K562 (cell line): ENCODE data around the gene ANXA9. TPM values are rescaled to one million over a fixed set of nuclear protein-coding genes. Genes with fewer than 3 reads are reported as not detected.

Source experiments
- CBX1 ChIP-seq: sonication (generic); IDR thresholded peaks from 2 replicates; pipeline ENCODE4 v1.6.1; 2016; ENCODE audit warnings: antibody characterized with exemption, low read depth, mild to moderate bottlenecking
- CEBPB ChIP-seq: fragments of 450-650 bp; IDR thresholded peaks from 2 replicates; pipeline ENCODE4 v1.6.1; 2016; ENCODE audit warnings: missing genetic modification characterization, missing compliant biosample characterization
- FOSL1 ChIP-seq: fragments of 200-800 bp; sonication (Bioruptor generic); conservative IDR thresholded peaks from 2 replicates; pipeline ENCODE4 v1.6.1; 2016; ENCODE audit warnings: missing genetic modification characterization, missing compliant biosample characterization
- FOXP4 ChIP-seq: sonication (generic); formaldehyde crosslinking; IDR thresholded peaks from 2 replicates; pipeline ENCODE4 v1.8.0; 2022; ENCODE audit warnings: mild to moderate bottlenecking, missing genetic modification reagents, borderline replicate concordance
- MTA3 ChIP-seq: fragments of 450-650 bp; formaldehyde crosslinking; IDR thresholded peaks from 2 replicates; pipeline ENCODE4 v1.6.1; 2017; ENCODE audit warnings: mild to moderate bottlenecking, borderline replicate concordance
- NELFE ChIP-seq: IDR thresholded peaks from 2 replicates; pipeline ENCODE4 v1.6.1; 2011; ENCODE audit warnings: mild to moderate bottlenecking; ENCODE audit not compliant: insufficient read depth, insufficient read length
- NFYB ChIP-seq: IDR thresholded peaks from 2 replicates; pipeline ENCODE4 v1.6.1; 2011; ENCODE audit warnings: mild to moderate bottlenecking, moderate library complexity; ENCODE audit not compliant: insufficient read length; ENCODE audit errors: extremely low read depth
- SMAD1 ChIP-seq: fragments of 150-350 bp; IDR thresholded peaks from 2 replicates; pipeline ENCODE4 v1.6.1; 2014; ENCODE audit warnings: low read length, low read depth; ENCODE audit not compliant: partially characterized antibody
- ZHX1 ChIP-seq: fragments of 150-350 bp; conservative IDR thresholded peaks from 2 replicates; pipeline ENCODE4 v1.6.1; 2014; ENCODE audit warnings: low read length
- ZNF23 ChIP-seq: fragments of 250-450 bp; sonication (Bioruptor Pico); IDR thresholded peaks from 2 replicates; pipeline ENCODE4 v1.4.0; 2020; ENCODE audit warnings: mild to moderate bottlenecking
- polyA plus RNA-seq, 8 experiments: library from polyadenylated mRNA; depleted of rRNA in 4 of 8; stranded (reverse) in 5 of 8; unstranded in 3 of 8; fragments of >200 nt; fragmentation: Nextera tagmentation in 2 of 8; fragmentation: Illumina TruSeq in 1 of 8; extraction: Ambion mirVana in 2 of 8; extraction: Trizol in 1 of 8; gene quantifications; 2 replicates each; pipeline versions ENCODE4 v1.2.1 to v1.2.3, GENCODE V29; 2011 to 2014; ENCODE audit warnings: inconsistent platforms in 1 of 8, missing spikeins in 1 of 8
- total RNA-seq, 7 experiments: library from RNA; depleted of rRNA in 6 of 7; stranded (reverse); fragments of >200 nt in 6 of 7; fragmentation: Illumina TruSeq in 2 of 7; extraction: Trizol in 2 of 7; gene quantifications; 2 replicates each; pipeline versions ENCODE4 v1.2.1 to v1.2.3, GENCODE V29; 2011 to 2021; ENCODE audit warnings: low replicate concordance in 1 of 7
- TF ChIP-seq, protein P1 (sequence below): fragments of 450-650 bp; IDR thresholded peaks from 2 replicates; pipeline ENCODE4 v1.6.1; 2018; ENCODE audit not compliant: partially characterized antibody
- TF ChIP-seq, protein P2 (sequence below), 2 experiments: IDR thresholded peaks; 2 replicates each; pipeline ENCODE4 v1.6.1; 2012; ENCODE audit warnings: improper control_type of control experiment in 2 of 2, low read depth in 2 of 2, low read length in 2 of 2, borderline replicate concordance in 1 of 2

ANXA9 gene
- total and polyA plus RNA-seq, 9 of the 15 experiments (the other 6 are each of a cell fraction or from before 2014, with no cell fraction given): 0.24 to 1.6 (median 0.57) TPM

DNA sequence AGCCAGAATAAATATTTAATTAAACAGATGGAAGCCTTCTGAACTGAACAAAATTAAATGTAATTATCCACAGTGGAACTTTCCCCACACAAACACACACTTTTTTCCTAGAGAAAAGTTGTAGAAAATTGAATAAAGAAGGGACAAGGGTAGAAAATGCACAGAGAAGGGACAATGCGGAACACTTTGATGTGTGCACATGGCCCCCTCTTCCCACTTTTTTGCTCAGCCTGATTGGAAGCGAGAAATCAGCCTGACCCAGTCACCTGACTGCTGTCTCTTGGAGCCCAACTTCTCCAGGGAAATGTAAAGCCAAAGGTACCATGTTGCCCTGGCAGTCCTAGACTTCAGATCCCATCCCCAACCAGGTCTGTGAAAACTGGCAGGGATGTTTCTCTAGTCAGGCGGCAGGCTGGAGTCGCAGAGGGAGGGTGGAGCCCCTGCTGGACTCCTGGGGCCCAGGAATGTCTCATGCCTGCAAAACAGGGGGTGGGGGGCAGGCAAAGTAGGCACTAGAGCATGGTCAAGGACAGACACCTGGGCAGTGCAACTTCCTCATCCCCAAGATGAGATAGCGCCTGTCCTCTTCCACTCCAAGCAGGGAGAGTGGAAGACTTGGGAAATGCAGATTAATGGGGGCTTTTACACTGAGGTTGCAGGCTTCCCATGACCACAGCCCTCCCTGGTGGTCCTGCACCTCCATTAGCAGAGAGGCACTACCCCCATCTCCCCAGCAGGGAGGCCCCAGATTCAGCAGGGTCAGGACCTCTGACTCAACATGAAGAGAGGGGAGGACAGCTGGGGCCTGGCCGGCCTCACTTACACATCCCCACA lies 10.3 kb upstream of the ANXA9 start (continued):
- TF ChIP-seq FOXP4 (CRISPR knock-in tag) (no peak), NELFE (no peak), ZNF23 (CRISPR knock-in tag) (no peak), SMAD1 (no peak), NFYB (no peak), CBX1 (no peak), FOSL1 (peak; percentile 38), CEBPB (tag) (peak; percentile 15; the same call in 1 of the 2 replicates), ZHX1 (no peak), MTA3 (no peak)
- TF ChIP-seq, protein P1, sequence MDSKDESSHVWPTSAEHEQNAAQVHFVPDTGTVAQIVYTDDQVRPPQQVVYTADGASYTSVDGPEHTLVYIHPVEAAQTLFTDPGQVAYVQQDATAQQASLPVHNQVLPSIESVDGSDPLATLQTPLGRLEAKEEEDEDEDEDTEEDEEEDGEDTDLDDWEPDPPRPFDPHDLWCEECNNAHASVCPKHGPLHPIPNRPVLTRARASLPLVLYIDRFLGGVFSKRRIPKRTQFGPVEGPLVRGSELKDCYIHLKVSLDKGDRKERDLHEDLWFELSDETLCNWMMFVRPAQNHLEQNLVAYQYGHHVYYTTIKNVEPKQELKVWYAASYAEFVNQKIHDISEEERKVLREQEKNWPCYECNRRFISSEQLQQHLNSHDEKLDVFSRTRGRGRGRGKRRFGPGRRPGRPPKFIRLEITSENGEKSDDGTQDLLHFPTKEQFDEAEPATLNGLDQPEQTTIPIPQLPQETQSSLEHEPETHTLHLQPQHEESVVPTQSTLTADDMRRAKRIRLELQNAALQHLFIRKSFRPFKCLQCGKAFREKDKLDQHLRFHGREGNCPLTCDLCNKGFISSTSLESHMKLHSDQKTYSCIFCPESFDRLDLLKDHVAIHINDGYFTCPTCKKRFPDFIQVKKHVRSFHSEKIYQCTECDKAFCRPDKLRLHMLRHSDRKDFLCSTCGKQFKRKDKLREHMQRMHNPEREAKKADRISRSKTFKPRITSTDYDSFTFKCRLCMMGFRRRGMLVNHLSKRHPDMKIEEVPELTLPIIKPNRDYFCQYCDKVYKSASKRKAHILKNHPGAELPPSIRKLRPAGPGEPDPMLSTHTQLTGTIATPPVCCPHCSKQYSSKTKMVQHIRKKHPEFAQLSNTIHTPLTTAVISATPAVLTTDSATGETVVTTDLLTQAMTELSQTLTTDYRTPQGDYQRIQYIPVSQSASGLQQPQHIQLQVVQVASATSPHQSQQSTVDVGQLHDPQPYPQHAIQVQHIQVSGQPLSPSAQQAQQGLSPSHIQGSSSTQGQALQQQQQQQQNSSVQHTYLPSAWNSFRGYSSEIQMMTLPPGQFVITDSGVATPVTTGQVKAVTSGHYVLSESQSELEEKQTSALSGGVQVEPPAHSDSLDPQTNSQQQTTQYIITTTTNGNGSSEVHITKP: peak; percentile 53
- TF ChIP-seq, protein P2, sequence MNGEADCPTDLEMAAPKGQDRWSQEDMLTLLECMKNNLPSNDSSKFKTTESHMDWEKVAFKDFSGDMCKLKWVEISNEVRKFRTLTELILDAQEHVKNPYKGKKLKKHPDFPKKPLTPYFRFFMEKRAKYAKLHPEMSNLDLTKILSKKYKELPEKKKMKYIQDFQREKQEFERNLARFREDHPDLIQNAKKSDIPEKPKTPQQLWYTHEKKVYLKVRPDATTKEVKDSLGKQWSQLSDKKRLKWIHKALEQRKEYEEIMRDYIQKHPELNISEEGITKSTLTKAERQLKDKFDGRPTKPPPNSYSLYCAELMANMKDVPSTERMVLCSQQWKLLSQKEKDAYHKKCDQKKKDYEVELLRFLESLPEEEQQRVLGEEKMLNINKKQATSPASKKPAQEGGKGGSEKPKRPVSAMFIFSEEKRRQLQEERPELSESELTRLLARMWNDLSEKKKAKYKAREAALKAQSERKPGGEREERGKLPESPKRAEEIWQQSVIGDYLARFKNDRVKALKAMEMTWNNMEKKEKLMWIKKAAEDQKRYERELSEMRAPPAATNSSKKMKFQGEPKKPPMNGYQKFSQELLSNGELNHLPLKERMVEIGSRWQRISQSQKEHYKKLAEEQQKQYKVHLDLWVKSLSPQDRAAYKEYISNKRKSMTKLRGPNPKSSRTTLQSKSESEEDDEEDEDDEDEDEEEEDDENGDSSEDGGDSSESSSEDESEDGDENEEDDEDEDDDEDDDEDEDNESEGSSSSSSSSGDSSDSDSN (IDR thresholded peaks at IDR 0.05; ENCODE audit: borderline replicate concordance in 1 of 2, low read depth in 2 of 2, low read length in 2 of 2): no peak
